ENCODE data around the gene PSME1.
"Not testable (repeated sequence)": the region's sequence is repeated elsewhere in the genome, so short reads cannot be mapped to it uniquely, and the experiment has no call there.

PSME1 gene

GRCh38 chr14:24096545-24097181, 39.3 kb upstream of the PSME1 start:
- Histone ChIP-seq H3K27me3 (ENCODE audit: control insufficient read depth, insufficient read depth, low read length) (peaks cover 6% of the 10 kb centered on the region), H3K36me3 (ENCODE audit: control insufficient read depth, insufficient read depth, low read length) (peaks cover 36% of the 10 kb centered on the region), H3K9me3 (ENCODE audit: control insufficient read depth, insufficient read depth, low read length) (no peaks in the 10 kb centered on the region), H3K4me1 (ENCODE audit: control insufficient read depth, insufficient read depth, low read length) (peaks cover 8% of the 10 kb centered on the region), H3K9ac (ENCODE audit: low read depth, low read length) (no peak overlapping the region), H3K4me3 (ENCODE audit: low read depth, low read length) (no peak overlapping the region)

DNA sequence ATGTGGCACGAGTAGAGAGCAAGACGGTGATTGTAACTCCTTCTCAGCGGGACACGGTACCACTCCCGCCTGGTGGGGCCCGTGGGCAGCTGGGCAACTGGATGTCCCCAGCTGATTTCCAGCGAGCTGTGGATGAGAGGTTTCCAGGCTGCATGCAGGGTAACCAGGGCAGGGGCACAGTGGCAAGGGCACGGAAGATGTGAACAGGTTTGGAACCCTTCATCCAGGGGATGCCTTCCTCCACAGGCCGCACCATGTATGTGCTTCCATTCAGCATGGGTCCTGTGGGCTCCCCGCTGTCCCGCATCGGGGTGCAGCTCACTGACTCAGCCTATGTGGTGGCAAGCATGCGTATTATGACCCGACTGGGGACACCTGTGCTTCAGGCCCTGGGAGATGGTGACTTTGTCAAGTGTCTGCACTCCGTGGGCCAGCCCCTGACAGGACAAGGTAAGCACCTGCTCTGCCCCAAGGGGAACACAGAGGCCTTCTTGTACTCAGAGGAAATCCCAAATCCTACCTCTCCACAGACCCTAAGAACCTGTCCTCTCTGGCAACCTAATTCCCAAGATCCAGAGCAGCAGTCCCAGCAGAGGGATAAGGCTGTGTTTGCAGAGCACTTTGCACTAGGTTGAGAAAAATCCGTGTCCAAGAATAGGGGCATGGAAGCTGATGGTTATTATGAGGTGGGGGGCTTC, 37.6 kb upstream of the PSME1 start:
- Histone ChIP-seq H3K27me3 (ENCODE audit: control insufficient read depth, insufficient read depth, low read length) (no peaks in the 10 kb centered on the region), H3K36me3 (ENCODE audit: control insufficient read depth, insufficient read depth, low read length) (peaks cover 45% of the 10 kb centered on the region), H3K4me1 (ENCODE audit: control insufficient read depth, insufficient read depth, low read length) (peaks cover 8% of the 10 kb centered on the region), H3K9ac (ENCODE audit: low read depth, low read length) (no peak overlapping the region), H3K4me3 (ENCODE audit: low read depth, low read length) (no peak overlapping the region), H3K9me3 (ENCODE audit: control insufficient read depth, insufficient read depth, low read length) (no peaks in the 10 kb centered on the region)

DNA sequence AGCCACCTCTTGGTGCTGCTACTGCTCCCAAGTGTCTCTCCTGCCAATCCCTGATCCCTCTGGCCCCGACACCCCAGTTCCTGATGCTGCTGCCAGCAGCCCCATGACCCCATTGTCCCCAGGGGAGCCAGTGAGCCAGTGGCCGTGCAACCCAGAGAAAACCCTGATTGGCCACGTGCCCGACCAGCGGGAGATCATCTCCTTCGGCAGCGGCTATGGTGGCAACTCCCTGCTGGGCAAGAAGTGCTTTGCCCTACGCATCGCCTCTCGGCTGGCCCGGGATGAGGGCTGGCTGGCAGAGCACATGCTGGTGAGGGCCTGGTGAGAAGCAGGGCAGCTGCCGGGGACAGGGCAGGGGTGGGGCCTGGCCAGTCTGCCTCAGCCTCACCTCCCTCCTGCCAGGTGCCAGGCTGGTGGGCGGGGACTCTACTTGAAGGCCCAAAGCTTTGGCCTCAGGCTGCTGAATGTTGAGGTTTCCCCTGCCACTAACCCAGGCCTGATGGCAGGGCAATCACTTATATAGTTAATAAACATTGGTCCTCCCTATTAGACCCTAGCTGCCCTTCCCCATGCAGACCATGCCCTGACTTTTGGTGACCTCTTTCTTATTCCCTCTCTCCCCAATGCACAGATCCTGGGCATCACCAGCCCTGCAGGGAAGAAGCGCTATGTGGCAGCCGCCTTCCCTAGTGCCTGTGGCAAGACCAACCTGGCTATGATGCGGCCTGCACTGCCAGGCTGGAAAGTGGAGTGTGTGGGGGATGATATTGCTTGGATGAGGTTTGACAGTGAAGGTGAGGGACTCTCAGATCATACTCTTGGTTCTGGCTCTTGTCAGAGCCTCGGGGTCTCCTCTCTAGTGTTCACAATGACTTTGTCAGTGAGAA, 36.8 kb upstream of the PSME1 start:
- H3K36me3 ChIP-seq (ENCODE audit: control insufficient read depth, insufficient read depth, low read length) = peaks cover 52% of the 10 kb centered on the region

GRCh38 chr14:24100197-24100981, 35.6 kb upstream of the PSME1 start:
- peaks cover 4% of the 10 kb centered on the region for H3K4me1 ChIP-seq (ENCODE audit: control insufficient read depth, insufficient read depth, low read length)
- H3K9me3 ChIP-seq (ENCODE audit: control insufficient read depth, insufficient read depth, low read length) = no peaks in the 10 kb centered on the region
- no peak overlapping the region for H3K9ac ChIP-seq (ENCODE audit: low read depth, low read length)
- H3K4me3 ChIP-seq (ENCODE audit: low read depth, low read length) = no peak overlapping the region
- no peaks in the 10 kb centered on the region for H3K27me3 ChIP-seq (ENCODE audit: control insufficient read depth, insufficient read depth, low read length)
- peaks cover 55% of the 10 kb centered on the region for H3K36me3 ChIP-seq (ENCODE audit: control insufficient read depth, insufficient read depth, low read length)

More for the DNA sequence above, 36.8 kb upstream of the PSME1 start:
- peaks cover 8% of the 10 kb centered on the region for H3K4me1 ChIP-seq (ENCODE audit: control insufficient read depth, insufficient read depth, low read length)
- no peaks in the 10 kb centered on the region for H3K27me3 ChIP-seq (ENCODE audit: control insufficient read depth, insufficient read depth, low read length)
- no peaks in the 10 kb centered on the region for H3K9me3 ChIP-seq (ENCODE audit: control insufficient read depth, insufficient read depth, low read length)
- H3K9ac ChIP-seq (ENCODE audit: low read depth, low read length) = no peak overlapping the region
- H3K4me3 ChIP-seq (ENCODE audit: low read depth, low read length) = no peak overlapping the region

- H3K36me3 ChIP-seq (ENCODE audit: control insufficient read depth, insufficient read depth, low read length) = peaks cover 55% of the 10 kb centered on the region
- H3K9ac ChIP-seq (ENCODE audit: low read depth, low read length) = no peak overlapping the region
- H3K4me3 ChIP-seq (ENCODE audit: low read depth, low read length) = no peak overlapping the region
- H3K4me1 ChIP-seq (ENCODE audit: control insufficient read depth, insufficient read depth, low read length) = no peaks in the 10 kb centered on the region
- no peaks in the 10 kb centered on the region for H3K9me3 ChIP-seq (ENCODE audit: control insufficient read depth, insufficient read depth, low read length)
- H3K27me3 ChIP-seq (ENCODE audit: control insufficient read depth, insufficient read depth, low read length) = no peaks in the 10 kb centered on the region
Measured at GRCh38 chr14:24100982-24101494, 35.0 kb upstream of the PSME1 start.

GRCh38 chr14:24102357-24103048, 33.5 kb upstream of the PSME1 start:
- Histone ChIP-seq H3K4me1 (ENCODE audit: control insufficient read depth, insufficient read depth, low read length) (no peaks in the 10 kb centered on the region), H3K9me3 (ENCODE audit: control insufficient read depth, insufficient read depth, low read length) (no peaks in the 10 kb centered on the region), H3K36me3 (ENCODE audit: control insufficient read depth, insufficient read depth, low read length) (peaks cover 49% of the 10 kb centered on the region)

DNA sequence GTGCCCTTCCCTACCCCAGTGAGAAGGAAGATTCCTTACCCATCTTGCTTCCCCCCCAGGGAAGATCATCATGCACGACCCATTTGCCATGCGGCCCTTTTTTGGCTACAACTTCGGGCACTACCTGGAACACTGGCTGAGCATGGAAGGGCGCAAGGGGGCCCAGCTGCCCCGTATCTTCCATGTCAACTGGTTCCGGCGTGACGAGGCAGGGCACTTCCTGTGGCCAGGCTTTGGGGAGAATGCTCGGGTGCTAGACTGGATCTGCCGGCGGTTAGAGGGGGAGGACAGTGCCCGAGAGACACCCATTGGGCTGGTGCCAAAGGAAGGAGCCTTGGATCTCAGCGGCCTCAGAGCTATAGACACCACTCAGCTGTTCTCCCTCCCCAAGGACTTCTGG, 32.5 kb upstream of the PSME1 start:
- H3K9me3 ChIP-seq (ENCODE audit: control insufficient read depth, insufficient read depth, low read length) = no peaks in the 10 kb centered on the region
- H3K27me3 ChIP-seq (ENCODE audit: control insufficient read depth, insufficient read depth, low read length) = no peaks in the 10 kb centered on the region
- H3K4me3 ChIP-seq (ENCODE audit: low read depth, low read length) = no peak overlapping the region
- no peak overlapping the region for H3K9ac ChIP-seq (ENCODE audit: low read depth, low read length)
- no peaks in the 10 kb centered on the region for H3K4me1 ChIP-seq (ENCODE audit: control insufficient read depth, insufficient read depth, low read length)
- H3K36me3 ChIP-seq (ENCODE audit: control insufficient read depth, insufficient read depth, low read length) = peaks cover 43% of the 10 kb centered on the region

More at GRCh38 chr14:24102357-24103048, 33.5 kb upstream of the PSME1 start:
- H3K4me3 ChIP-seq (ENCODE audit: low read depth, low read length) = no peak overlapping the region
- H3K9ac ChIP-seq (ENCODE audit: low read depth, low read length) = no peak overlapping the region
- no peaks in the 10 kb centered on the region for H3K27me3 ChIP-seq (ENCODE audit: control insufficient read depth, insufficient read depth, low read length)

DNA sequence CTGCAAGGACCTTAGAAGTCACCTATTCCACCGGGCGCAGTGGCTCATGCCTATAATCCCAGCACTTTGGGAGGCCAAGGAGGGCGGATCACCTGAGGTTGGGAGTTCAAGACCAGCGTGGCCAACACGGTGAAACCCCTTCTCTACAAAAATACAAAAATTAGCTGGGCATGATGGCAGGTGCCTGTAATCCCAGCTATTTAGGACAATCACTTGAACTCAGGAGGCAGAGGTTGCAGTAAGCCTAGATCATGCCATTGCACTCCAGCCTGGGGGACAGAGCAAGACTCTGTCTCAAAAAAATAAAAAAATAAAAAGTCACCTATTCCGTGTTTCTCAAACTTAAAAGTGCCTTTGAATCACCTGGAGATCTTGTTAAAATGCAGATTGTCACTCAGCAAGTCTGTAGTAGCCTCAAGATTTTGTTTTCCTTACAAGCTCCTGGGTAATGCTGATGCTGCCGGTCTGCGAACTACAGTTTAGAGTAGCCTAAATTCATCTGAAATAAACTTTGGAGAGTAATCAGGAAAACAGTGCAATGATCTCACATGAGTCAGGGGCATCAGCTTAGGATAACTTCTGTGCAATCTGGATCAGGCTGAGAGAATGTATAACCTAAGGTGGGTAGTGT, 30.3 kb upstream of the PSME1 start:
- H3K9ac ChIP-seq (ENCODE audit: low read depth, low read length); H3K9me3 ChIP-seq (ENCODE audit: control insufficient read depth, insufficient read depth, low read length); H3K4me1 ChIP-seq (ENCODE audit: control insufficient read depth, insufficient read depth, low read length); H3K4me3 ChIP-seq (ENCODE audit: low read depth, low read length); H3K27me3 ChIP-seq (ENCODE audit: control insufficient read depth, insufficient read depth, low read length): not testable (repeated sequence)
- H3K36me3 ChIP-seq (ENCODE audit: control insufficient read depth, insufficient read depth, low read length) = peaks cover 27% of the 10 kb centered on the region

DNA sequence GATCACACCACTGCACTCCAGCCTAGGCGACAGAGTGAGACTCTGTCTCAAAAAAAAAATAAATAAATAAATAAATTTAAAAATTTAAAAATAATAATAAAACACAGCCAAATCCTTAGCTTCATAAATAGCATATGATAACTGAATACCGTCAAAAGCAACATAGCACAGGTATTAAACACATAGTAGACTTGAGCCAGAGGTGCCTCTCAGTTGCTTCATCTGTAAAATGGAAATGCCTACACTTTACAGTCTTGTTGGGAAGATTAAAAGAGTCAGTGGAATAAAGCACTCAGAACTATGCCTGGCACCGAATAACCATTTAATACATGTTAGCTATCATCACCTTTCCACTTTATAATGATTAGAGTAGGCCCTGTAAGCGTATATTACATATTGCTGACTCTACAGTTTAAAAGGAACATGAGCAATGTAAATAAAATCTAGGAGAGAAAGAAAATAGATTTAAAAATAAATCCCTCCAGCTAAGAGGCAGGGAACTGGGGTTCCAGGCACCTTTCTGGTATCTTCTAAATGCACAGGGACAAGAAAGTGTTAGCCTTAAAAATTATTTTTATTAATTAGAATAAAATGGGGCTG, 29.2 kb upstream of the PSME1 start:
- no peak overlapping the region for H3K9ac ChIP-seq (ENCODE audit: low read depth, low read length)
- peaks cover 19% of the 10 kb centered on the region for H3K36me3 ChIP-seq (ENCODE audit: control insufficient read depth, insufficient read depth, low read length)
- no peaks in the 10 kb centered on the region for H3K27me3 ChIP-seq (ENCODE audit: control insufficient read depth, insufficient read depth, low read length)
- H3K4me1 ChIP-seq (ENCODE audit: control insufficient read depth, insufficient read depth, low read length) = no peaks in the 10 kb centered on the region
- H3K4me3 ChIP-seq (ENCODE audit: low read depth, low read length) = no peak overlapping the region
- H3K9me3 ChIP-seq (ENCODE audit: control insufficient read depth, insufficient read depth, low read length) = no peaks in the 10 kb centered on the region

GRCh38 chr14:24108336-24108874, 27.6 kb upstream of the PSME1 start:
- Histone ChIP-seq H3K4me3 (ENCODE audit: low read depth, low read length) (no peak overlapping the region), H3K9me3 (ENCODE audit: control insufficient read depth, insufficient read depth, low read length) (no peaks in the 10 kb centered on the region), H3K36me3 (ENCODE audit: control insufficient read depth, insufficient read depth, low read length) (peaks cover 10% of the 10 kb centered on the region)

More at GRCh38 chr14:24108336-24108874, 27.6 kb upstream of the PSME1 start:
- Histone ChIP-seq H3K4me1 (ENCODE audit: control insufficient read depth, insufficient read depth, low read length) (no peaks in the 10 kb centered on the region), H3K9ac (ENCODE audit: low read depth, low read length) (no peak overlapping the region), H3K27me3 (ENCODE audit: control insufficient read depth, insufficient read depth, low read length) (no peaks in the 10 kb centered on the region)
